ENCODE results near the gene EPN1.

Gene EPN1

DNA sequence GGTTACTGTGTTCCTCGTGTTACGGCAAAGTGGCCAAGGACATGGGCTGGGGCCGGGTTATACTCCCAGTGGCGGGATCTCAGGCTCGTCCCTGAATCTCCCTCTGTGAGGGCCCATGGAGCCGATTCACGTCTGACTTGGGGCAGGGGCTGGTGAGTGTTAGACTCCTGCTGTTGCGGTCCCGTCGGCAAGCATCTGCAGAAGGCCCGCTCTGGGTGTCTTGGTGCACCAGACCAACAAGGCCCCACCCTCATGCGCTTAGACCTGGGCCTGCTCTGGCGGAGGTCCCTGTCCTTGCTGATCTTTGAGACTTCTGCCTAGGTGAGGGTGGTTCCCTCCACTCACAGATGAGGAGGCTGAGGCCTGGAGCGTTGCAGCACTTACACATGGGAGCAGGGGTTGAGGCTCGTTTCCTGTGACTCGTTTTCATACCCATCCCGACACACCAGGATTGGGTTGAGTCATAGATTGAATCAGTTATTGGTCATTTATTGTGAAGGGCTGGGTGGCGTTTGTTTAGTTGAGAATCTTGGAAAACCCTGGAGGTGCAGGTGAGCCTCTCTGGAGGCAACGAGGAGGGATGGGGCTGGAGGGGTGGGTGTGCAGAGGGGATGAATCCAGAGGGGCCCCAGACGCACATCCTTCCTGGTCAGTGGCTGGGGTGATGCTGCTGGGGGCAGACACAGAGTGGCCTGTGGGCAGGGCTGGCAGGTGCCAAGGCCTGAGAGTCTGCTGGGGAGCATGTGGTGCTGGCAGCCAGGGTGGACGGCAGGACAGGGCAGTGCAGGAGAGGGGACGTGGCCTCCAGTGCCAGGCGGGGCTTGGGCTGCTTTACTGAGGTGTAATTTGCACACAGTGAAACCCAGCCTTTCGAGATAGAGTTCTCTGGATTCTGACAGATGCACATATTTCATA lies 4.6 kb downstream of the EPN1 start:
- DNase-seq (ENCODE audit: low read depth): no peak

DNA sequence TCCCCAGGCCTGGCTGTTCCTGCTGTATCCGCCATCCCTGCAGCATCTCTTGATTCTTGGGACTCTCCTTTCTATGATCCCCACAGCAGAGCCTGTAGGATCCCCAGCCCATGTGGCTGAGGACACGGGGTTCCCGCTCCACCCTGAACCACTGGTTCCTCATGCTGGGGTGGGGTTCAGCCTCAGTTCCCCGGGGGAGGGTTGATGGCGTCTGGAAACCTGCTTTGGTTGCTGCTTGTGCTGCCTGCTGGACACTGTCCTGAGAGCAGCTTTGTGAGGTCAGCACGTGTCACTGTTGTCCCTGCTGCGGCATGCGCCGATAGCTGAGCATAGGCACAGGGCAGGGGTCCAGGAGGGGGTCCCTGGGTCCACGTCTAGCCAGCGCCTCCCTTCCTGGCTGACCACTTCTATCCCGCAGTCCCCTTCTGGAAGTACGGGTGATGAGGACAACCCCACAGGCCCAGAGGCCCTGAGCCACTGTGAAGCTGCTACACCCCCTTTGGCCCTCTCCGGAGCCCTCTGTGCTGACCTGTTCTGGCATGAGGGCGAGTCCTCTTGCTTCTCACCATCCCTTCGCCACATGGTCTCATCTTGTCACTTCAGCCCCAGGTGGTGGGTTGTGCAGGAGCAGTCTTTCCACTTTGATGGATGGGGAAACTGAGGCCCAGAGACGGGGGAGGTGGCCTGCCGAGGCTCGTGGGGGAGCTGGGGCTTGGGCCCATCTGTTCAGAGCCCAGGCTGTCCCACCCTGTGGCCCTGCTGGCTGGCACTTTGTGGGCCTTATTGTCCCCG lies 5.5 kb downstream of the EPN1 start:
- DNase-seq (ENCODE audit: low read depth): no peak

DNA sequence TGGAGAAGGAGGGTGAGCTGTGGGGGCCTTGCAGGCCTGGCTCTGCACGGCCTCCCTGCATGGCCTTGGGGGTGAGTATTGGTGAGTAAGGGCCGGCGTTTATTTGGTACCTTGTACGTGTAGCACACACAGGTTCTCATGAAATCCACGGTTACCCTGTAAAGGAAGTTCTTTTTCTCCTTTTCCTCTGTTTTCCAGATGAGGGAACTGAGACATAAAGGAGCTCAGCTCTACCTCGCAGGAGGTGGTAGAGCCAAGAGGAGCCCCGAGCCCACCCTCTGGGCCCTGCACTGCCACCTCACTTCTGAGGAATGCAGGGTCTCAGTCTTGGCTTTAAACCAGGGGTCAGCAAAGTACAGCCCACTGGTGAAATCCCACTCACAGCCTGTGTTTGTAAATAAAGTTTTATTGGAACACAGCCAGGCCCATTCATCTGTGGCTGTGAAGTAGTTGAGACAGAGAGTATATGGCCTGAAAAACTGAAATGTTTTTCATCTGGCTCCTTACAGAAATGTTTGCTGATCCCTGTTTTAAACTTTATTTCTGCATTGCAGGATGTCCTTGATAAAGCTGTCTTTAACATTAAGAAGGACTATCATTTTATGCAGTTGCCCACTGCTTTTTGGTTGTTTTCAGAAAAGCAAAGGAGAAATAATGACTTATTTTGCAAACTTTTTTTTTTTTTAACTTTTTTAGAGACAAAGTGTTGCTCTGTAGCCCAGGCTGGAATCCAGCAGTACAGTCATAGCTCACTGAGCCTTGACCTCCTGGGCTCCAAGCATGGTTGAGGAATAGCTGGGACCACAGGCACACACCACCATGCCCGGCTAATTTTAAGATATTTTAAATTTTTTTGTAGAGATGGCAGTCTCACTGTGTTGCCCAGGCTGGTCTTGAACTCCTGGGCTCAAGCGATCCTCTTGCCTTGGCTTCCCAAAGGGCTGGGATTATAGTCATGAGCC lies 6.4 kb downstream of the EPN1 start:
- no peak for DNase-seq (ENCODE audit: low read depth)

DNA sequence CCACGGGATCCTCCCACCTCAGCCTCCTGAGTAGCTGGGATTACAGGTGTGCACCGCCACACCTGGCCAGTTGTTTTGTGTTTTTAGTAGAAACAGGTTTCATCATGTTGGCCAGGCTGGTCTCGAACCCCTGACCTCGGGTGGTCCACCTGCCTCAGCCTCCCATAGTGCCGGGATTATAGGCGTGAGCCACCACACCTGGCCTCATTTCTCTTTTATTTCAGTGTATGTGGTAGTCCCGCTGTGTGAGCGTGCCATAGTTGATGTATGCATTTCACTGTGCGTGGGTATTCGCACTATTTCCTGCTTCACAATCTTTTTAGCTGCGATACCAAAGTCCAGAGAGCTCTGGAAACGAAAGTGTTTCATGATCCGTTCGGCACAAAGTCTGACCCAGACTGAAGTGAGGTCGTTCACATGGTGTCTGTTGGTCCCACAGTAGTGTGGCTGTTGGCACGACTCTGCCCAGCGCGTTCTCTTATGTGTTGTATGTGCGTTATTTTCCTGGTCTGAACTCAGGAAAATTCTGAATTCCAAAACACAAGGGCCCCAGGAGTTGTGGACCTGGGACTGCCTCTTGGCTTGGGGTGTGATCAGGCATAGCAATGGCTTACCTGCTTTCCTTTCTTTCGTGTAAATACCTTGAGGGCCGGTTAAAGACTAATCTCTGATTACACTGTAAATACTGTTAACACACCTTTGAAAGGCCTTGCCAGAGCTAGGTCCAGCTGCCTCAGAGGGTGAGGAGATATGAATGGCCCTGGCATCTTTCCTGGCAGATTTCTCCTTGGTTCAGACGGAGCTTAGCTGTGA lies 8.6 kb downstream of the EPN1 start:
- DNase-seq (ENCODE audit: low read depth): no peak

DNA sequence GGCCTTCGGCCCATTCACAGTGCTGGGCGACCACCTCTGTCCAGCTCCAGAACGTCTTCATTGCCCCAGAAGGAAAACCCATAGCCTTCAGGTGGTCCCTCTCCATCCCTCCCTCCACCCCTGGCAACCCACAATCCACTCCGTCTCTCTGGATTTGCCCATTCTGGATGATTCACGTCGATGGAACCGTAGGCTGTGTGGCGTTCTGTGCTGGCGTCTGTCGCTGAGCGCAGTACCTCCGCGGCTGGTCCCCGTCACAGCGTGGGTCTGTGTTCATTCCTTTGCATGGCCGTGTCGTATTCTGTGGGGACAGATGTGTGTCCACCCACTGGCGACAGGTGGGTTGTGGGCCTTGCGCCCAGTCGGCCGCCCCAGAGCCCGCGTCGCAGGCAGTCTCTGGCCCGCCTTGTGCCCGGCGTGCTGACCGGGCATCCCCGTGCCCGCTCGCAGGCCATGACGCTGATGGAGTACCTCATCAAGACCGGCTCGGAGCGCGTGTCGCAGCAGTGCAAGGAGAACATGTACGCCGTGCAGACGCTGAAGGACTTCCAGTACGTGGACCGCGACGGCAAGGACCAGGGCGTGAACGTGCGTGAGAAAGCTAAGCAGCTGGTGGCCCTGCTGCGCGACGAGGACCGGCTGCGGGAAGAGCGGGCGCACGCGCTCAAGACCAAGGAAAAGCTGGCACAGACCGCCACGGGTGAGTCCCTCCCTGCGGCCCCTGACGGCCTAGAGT lies 10.1 kb downstream of the EPN1 start:
- no peak for DNase-seq (ENCODE audit: low read depth)

DNA sequence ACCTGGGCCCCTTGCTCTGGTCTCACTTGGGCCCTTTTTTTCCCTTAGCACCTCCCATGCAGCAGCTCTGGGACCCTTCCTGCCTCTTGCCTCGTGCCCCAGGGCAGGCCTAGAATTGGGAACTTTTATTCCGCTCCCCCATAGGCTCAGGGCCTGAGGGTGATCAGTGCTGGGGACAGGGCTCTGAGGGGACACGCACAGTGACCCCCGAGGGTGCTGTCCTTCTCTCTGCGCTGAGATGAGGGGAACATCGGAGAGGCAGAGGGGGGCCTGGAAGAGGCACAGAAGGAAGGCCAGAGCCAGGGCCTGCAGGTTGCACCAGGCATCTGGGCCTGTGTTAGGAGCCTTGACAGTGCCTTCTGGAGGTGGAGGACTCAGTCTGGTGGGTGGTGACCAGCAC lies 10.8 kb downstream of the EPN1 start:
- no peak for DNase-seq (ENCODE audit: low read depth)

DNA sequence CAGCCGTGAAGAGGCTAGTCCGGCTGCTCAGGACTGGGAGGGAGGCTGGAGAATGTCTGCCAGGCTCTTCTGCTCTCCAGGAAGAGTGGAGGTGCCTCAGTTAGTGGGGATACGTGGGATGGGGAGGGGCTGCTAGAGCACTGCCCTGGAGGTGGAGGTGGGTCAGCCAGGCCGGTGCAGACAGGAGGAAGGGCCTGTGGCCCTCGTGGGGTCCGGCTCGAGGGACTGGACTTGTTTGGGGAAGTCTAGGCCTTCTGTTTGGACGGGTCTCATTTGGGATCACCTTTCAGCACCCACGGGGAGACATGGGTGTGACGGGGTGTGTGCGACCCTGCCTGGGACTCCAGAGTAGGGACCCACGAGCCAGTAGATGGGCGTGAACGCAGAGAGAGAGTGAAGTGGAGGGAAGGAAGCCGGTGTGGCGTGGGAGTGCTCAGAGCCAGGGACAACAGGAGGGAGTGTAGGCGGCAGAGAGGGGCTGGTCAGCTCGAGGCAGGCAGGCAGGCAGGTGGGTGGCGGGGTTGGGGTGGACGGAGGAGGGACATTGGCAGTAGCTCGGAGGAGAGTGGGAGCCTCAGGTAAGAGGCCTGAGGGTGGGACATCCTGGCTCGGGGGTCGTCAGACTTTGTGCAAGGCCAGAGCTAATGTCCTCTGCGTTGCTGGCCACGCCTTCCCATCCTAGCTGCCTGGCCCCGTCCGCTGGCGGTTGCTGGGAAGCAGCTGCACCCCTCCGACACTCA lies 11.5 kb downstream of the EPN1 start:
- DNase-seq (ENCODE audit: low read depth): no peak

DNA sequence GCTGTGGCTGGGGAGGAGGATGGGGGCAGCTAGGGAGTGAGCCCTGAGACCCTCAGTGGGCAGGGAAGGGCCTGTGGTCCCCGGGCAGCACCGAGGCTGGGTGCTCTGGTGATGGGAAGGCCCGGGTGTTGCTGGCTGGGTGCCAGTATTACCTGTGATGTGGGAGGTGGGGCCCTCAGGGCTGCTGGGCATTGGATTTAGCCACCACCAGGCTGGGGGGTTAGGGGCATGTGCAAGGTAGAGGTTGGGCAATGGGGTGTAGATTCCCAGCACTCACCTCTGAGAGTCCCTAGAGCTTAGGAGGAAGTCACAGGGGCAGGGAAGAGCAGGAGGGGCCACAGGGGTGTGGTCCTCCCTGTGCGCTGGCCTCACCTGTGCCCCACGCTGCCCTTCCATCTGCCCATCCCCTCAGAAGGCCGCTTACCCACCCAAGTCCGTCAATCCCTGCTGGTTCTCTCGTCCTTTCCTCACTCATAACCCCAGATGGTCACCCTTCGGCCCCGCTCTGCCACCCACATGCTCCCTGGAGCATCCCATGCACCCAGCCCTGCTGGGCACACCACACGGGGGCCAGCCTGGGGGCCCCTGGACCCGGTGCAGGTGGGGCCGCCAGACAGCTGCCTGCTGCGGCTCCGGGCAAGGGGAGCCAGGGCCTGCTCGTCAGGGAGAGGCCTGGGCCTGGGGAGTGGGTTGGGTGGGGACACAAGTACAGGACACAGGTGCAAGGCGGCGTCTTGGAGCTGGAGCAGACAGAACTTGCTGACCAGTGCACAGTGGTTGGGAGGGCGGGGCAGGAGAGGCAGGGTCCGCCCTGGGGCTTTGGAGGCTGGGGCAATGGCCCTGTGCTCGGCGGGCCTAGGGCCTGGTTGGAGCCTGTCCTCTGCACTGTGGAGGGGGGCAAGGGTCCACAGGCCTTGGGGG lies 12.5 kb downstream of the EPN1 start:
- DNase-seq (ENCODE audit: low read depth): no peak

DNA sequence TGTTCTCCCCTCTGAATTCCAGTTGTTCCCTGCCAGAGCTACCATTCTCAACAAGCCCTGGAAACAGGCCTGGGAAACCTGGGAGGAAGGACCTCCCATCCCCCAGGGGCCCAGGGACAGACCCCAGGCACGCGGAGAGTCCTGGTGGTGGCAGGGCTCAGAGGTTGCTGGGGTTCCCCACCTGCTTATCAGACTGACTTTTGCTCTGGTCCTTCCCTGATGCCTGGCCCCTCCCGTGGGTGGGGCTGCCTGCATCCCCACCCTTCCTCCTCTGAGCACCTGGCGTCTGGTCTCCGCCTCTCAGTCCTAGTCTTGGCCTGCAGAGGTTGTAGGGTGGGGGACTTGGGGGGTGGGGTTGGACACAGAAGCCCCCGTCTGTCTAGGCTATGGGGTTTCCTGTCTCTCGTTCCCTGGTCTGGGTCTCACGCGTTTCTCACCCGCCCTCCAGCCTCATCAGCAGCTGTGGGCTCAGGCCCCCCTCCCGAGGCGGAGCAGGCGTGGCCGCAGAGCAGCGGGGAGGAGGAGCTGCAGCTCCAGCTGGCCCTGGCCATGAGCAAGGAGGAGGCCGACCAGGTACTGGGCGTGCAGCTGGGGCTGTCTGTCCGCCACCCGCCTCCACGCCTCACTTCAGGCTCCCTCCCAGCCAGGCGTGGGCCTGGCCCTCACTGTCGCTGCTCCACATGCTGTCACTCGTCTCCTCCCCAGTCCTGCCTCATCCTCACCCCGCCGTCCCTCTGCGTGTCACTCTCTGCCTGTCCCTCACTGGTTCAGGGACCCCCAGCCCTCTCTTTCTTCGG lies 13.6 kb downstream of the EPN1 start:
- no peak for DNase-seq (ENCODE audit: low read depth)

DNA sequence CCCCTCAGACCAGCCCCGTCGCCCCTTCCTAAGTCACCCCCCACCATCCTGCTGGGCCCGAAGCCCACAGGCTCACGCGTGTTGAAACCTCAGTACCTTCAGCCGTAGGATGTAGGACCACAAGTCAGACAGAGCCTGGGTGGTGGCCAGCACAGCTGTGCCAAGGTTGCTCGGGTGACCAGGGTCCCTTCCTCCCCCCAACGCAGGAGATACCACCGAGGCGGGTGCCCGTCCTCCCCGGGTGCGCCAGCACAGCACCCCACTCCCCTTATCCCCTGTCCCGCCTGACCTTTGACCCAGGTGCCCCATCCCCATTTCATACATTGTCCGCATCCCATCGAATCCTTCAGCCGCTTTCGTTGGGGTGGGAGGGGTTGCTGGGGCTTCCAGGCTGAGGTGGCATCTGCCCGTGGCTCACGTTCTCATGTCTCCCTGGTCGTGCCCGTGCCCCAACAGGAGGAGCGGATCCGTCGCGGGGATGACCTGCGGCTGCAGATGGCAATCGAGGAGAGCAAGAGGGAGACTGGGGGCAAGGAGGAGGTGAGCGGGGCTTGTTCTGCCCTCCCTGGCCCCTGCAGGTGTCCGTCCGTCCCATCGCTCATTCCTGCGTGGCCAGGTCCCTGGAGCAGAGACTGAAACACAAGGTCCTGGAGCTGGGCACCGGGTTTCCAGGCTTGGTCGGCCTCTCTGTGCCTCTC lies 14.5 kb downstream of the EPN1 start:
- DNase-seq (ENCODE audit: low read depth): no peak

DNA sequence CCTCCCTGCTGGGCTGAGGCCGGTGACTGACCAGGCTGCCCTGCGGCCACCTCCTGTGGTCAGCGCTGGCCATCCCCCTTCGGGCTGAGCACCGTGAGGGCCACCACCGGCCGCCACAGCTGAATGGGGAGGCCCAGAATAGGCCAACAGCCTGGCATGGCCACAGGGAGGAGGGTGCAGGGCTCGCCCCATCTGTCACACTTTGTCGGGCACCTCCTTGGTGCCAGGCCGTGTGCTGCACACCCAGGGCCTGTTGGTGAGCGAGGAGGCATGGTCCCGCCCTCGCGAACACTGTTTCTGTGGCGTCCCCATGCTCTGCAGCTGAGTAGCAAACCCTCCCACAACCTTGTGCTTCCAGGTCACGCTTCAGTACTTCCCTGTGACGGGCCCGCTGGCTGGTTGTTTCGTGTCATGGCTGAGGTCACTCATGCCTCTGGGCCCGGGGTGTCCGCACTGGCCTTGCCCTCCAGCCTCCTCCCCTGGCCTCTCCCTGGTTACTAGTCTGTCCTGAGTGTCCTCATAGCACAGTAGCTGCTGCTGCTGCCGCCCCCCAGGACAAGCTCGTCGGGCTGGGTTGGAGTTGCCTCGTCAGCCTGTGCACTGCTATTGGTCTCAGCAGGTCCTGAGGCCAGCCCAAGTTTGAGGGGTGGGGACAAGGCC lies 15.2 kb downstream of the EPN1 start:
- no peak for DNase-seq (ENCODE audit: low read depth)

DNA sequence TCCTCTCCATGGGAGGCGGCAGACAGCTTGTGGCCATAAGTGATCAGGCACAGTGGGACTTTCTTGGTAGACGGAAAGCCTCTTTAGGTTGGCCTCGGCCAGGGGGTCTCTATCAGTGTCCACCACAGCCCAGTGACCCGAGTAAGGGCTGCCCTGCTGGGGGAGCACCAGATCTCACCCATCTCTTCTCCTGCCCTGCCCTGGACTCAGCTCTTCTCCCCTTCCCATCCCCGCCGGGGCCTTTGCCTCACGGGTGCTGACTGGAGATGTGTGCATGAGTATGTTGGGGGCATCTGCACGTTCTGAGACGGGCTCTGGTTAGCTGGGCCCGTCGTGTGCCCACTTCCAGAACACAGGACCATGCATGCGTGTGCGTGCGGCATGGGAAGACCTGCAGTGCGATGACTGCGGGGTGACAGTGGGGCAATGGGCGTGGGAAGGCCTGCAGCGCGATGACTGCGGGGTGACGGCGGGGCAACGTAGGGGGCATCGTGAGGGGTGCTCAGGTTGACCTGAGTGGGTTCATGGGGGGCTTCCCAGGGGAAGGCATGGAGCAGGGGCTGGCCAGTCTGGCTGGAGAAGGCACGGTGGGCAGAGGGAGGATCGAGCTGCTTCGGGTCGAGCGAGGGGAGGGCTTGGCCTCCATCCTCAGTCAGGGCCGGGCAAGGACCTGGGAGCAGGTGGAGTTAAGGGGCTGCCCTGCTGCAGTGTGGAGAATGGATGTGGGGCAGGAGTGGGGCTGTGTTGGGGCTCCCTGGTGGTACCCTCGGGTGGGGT lies 15.9 kb downstream of the EPN1 start:
- no peak for DNase-seq (ENCODE audit: low read depth)

DNA sequence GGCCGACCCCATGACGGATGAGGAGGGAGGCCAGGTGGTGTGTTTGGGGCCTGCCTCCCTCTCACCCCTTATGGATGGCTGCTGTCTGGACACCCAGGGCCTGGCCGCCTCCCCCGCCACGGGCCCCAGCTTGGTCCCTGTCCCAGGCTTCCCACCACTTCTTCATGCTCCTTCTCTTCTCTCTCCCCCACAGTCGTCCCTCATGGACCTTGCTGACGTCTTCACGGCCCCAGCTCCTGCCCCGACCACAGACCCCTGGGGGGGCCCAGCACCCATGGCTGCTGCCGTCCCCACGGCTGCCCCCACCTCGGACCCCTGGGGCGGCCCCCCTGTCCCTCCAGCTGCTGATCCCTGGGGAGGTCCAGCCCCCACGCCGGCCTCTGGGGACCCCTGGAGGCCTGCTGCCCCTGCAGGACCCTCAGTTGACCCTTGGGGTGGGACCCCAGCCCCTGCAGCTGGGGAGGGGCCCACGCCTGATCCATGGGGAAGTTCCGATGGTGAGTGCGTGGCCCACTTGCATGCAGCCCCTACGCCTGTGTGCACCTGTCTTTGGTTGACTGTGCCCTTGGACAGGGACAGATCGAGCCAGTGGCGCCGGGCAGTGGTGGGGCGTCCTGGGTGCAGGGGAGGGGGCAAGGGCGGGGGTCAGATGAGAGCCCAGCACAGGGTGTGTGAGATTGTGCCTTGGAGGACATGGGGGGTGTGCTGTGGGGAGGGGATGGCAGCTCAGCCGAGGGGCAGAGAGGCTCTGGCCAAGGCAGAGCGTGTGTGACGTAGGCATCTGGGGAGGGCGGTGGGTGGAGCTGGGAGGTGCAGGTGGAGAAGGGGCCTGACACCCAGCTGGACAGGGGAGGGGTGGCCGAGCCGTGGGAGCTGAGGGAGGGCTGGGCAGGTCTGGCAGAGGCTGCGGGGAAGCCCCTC lies 16.8 kb downstream of the EPN1 start:
- no peak for DNase-seq (ENCODE audit: low read depth)

DNA sequence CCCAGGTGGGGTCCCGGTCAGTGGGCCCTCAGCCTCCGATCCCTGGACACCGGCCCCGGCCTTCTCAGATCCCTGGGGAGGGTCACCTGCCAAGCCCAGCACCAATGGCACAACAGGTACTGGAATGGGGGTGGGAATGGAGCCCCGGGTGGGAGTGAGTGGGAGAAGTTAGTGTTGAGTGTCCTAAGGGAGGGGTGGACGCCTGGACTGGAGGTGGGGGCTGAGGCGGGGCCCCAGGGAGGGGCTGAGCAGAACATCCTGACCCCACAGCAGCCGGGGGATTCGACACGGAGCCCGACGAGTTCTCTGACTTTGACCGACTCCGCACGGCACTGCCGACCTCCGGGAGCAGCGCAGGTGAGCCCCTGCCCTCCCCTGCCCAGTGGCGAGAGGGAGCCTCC lies 17.7 kb downstream of the EPN1 start:
- DNase-seq (ENCODE audit: low read depth): no peak

Data from CMK (cell line).